DMS 273 (cell line): ENCODE data around the gene NTM.
A peak's percentile ranks its signal among the peaks of the same experiment; 100 is the strongest.

Source experiments
- DNase-seq: peaks from one replicate; lab custom pipeline; 2025; ENCODE audit not compliant: unreplicated experiment; lab: John Stamatoyannopoulos, UW

The NTM gene

GRCh38 chr11:131850507-131850906 lies 480.1 kb downstream of the NTM start:
- DNase-seq = no peak

- DNase-seq = no peak
Measured at GRCh38 chr11:131851964-131852755, 481.7 kb downstream of the NTM start.

GRCh38 chr11:131852757-131853156 lies 482.3 kb downstream of the NTM start:
- no peak for DNase-seq

- no peak for DNase-seq
Measured at GRCh38 chr11:131854391-131854790, 484.0 kb downstream of the NTM start.

- DNase-seq = no peak
Measured at GRCh38 chr11:131855320-131855719, 484.9 kb downstream of the NTM start.

DNA sequence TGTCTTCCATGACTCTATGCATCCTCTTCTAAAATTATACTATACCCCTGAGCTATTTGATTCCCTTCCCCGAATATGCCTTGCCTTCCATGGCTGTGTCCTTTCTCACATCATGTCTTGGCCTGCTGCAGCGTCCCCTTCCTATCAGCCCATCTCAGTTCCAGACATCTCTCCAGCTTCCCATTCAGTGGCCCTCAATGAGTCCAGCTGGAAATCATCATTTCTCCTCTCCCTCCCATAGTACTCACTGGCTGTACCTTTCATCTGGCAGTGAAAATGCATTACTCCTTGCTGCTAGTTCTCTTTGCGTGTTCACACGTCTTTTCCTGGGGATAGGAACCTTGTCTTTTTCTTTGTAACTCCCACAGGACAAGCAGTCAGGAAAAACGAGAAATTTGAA lies 486.8 kb downstream of the NTM start:
- no peak for DNase-seq

DNA sequence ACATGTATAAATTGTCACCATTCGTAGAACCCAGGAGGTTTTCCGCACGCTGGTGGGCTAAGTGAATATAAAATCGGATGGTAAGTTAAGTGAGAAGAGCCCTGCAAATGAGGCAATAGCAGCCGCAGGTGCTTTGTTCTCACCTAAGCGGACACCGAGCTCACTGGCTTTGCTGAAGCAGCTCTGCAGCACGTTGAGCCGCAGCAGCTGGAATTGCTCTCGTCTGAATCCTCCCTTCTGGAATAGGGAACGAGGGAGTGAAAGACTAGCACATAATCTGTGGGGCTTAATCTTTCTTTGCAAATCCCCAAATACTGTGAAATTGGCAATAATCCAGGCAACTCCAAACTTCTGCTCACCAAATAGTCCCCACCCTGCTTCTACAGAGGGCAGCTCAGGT lies 488.1 kb downstream of the NTM start:
- no peak for DNase-seq

- DNase-seq = no peak
Measured at GRCh38 chr11:131859538-131860210, 489.3 kb downstream of the NTM start.

GRCh38 chr11:131864228-131864627 lies 493.8 kb downstream of the NTM start:
- DNase-seq = no peak

DNA sequence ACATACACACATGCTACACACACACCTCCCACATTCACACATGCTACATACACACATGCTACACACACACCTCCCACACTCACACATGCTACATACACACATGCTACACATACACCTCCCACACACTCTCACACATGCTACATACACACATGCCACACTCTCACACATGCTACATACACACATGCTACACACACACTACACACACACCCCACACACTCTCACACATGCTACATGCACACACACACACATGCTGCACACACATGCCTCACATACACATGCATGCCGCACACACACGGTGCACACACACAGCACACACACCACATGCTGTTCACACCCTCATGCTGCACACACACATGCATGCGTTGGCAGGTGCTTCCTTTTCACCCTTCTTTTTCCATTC lies 495.4 kb downstream of the NTM start:
- DNase-seq = no peak

GRCh38 chr11:131866535-131867400 lies 496.4 kb downstream of the NTM start:
- DNase-seq = no peak

DNA sequence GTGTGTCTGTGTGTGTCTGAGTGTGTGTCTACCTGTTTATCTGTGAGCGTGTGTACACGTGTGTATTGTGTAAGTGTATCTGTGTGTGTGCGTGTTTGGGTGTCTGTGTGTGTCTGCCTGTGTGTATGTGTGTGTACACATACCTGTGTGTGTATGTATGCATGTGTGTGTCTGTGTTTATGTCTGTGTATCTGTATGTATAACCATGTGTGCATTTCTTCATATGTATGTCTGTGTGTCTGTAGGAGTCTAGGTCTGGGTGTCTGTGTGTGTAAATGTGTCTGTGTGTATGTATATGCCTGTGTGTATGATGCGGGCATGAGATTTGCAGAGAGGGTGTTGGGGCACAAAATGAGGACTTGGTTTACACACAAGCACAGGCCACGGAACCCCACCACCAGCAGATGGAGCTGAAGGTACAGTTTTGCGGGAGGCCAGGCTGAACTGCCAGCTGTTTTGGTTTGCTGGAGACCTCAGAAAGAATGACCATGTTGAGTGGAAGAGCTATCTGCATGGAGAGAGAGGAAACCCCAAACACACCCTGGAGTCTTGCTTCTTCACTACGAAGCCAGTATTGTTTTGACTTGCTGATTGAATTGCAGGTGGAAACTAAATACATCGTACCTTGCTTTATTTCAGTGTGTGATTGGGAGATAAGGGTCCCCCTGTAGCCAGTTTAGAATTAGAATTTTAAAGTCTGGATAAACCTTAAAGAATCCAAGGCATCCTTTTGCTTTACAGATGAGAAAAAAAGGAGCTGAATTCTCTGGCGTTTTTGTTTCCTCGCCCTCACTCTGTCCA lies 497.2 kb downstream of the NTM start:
- DNase-seq = peak; percentile 21

DNA sequence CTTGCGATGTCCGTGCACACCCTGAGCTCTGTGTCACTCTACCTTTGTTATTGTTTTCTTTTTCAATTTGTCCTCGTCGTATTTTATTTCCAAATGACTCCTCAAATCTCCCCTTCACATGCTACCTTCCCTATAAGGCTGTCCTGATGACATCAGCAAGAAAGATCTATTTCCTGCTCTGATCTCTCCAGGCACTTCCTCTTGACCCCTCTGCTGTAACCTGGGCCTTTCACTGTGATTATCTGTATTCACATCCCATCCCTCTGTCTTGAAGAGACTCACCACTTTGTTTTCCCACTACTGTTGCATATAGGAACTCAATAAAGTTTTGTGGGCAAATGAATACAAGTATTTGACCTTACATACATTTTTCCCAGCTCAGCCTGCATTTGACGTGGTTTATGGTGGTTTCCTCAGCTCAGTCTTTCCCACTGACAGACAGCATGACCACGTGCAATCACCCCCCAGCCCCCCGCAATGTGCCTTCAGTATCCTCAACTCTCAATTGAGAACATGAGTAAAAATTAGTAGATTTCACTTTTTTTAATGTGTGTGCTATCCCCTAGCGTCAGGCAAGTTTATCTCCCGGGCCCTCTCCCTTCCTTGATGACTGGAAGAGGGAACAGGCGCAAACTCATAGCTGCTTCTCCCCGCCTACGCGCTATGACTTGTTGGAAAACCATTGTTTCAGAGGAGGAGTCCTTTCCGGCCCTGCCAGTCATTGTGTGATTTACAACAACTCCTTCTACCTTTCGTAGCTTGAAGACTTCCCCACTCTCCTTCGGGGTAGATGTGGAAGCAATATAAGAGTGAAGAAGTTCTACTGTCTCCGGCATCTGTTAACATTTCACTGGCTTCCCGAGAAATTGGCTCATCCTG lies 498.5 kb downstream of the NTM start:
- DNase-seq = no peak

DNA sequence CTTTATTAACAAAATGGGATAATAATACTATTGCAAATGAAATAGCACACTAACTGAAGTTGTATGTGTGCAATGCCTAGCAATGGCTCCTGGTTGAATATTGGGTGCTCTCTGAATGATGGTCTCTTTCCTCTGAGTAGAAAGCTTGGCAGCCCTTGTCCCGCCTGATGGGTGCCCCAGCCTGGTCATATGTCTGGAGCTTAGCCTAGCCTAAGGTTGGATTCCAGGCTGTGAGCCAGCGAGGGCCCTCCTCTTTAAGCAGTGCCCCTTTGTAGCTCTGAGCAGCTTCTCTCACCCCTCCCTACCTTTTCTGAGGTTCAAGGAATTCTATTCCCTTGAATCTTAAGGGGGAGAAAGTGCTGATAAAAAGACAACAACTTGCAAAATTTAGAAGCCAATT lies 499.9 kb downstream of the NTM start:
- DNase-seq = no peak

DNA sequence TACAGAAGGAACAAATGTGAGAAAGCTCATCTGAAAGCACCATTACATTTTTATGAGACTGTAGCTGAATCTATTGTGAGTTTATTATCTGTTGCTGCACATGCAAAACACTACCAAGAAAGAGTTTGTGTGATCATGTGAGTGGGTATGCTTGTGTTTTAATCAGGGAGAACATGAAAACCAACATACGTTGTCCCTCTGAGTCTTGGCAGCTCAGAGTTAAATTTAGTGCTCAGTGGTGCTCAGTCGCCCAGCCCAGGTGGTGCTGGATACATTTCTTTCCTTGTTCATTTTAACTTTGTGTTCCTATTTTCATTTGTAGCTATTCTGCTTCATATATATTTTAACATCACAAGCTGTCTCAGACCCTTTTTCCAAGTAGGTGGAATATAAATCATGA lies 500.6 kb downstream of the NTM start:
- no peak for DNase-seq

GRCh38 chr11:131874070-131874469 lies 503.7 kb downstream of the NTM start:
- no peak for DNase-seq

DNA sequence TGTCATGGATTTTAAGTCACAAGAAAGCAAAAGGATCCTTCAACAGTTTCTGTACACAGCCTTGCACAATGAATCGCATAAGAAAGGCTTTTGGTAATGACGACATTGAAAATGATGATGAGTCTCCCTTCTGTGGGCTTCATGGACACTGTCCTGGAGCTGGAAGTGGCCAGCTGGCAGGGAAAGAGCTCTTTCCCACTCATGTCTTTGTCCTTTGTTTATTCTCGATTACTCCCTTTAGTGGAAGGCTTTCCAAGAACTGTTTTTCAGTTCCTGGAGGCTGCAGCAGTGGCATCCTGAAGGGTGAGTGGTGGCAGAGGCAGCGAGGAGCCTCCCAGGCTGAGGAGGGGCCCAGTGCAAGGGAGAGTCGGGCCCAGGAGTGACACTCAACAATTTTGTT lies 505.2 kb downstream of the NTM start:
- DNase-seq = no peak

GRCh38 chr11:131877246-131877942 lies 507.0 kb downstream of the NTM start:
- no peak for DNase-seq

DNA sequence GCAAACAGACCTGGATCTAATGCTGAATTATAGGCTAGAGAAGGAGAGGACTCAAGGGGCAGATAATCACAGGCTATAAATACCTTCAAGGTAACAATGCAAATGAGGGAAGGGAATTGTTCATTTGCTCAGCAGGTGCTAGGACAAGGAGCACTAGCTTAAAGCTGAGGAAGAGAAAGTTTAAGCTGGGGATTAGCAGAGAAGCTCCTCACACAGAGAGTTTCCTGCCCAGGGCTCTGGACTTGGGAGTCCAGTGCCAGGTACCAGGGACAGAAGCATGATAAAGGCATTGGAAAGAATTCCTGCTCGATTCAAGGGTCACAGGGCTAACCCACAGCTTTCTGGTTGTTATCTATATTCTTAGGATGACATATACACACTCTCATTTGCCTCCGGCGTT lies 509.9 kb downstream of the NTM start:
- DNase-seq = no peak
